ENCODE results near the gene HDAC10.

DNA sequence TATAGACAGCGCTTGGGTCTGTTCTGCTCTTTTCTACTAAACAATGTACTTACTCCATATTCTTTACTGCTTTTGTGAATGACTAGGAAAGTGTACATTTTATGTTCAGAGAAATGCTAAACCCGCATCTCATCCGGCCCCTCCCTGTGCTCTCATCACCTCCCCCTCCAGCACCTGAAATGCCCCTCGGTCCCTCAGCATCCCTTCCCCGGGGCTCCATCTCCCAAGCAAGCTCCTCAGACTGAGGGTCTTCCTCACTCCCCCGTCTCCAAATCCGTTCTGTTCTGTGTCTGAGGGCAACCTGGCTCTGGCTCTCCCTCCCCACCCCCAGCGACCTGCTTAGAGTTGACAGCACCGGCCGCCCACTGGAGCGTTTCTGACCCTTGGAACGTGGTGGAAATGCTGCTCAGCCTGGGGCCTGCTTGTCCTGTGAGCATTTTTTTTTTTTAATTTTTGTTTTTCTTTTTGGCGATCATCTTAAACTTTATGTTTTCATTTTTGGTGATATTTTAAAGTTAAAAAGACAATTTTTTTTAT is 48.9 kb downstream of the HDAC10 start:
- TF ChIP-seq, protein P1, sequence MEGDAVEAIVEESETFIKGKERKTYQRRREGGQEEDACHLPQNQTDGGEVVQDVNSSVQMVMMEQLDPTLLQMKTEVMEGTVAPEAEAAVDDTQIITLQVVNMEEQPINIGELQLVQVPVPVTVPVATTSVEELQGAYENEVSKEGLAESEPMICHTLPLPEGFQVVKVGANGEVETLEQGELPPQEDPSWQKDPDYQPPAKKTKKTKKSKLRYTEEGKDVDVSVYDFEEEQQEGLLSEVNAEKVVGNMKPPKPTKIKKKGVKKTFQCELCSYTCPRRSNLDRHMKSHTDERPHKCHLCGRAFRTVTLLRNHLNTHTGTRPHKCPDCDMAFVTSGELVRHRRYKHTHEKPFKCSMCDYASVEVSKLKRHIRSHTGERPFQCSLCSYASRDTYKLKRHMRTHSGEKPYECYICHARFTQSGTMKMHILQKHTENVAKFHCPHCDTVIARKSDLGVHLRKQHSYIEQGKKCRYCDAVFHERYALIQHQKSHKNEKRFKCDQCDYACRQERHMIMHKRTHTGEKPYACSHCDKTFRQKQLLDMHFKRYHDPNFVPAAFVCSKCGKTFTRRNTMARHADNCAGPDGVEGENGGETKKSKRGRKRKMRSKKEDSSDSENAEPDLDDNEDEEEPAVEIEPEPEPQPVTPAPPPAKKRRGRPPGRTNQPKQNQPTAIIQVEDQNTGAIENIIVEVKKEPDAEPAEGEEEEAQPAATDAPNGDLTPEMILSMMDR (IDR thresholded peaks at IDR 0.05) = no peak
- no peak for TF ChIP-seq POLR2A (IDR thresholded peaks at IDR 0.05)

Measured in thyroid gland (tissue), 4 donors.